Neutrophil (primary cell): ENCODE data around the gene ARHGAP30.
A peak's percentile ranks its signal among the peaks of the same experiment; 100 is the strongest.

ENCODE experiments used
- H3K27ac ChIP-seq: fragments of 200-600 bp; sonication (generic); 2 replicates; pipeline ENCODE4 v1.5.1; 2016; ENCODE audit warnings: mild to moderate bottlenecking, moderate library complexity
- H3K27me3 ChIP-seq: fragments of 200-600 bp; sonication (generic); 2 replicates; pipeline ENCODE4 v1.6.0; 2016; ENCODE audit warnings: mild to moderate bottlenecking
- H3K36me3 ChIP-seq: fragments of 200-600 bp; sonication (generic); 2 replicates; pipeline ENCODE4 v1.5.1; 2017
- H3K4me1 ChIP-seq, 2 experiments: fragments of 200-600 bp in 1 of 2; sonication (generic) in 1 of 2; 1 replicate in 1 of 2; 2 replicates in 1 of 2; pipeline versions ENCODE4 v1.5.1 to v1.6.1; 2013 to 2016; ENCODE audit warnings: low read depth in 1 of 2, low read length in 1 of 2, mild to moderate bottlenecking in 1 of 2, moderate library complexity in 1 of 2; ENCODE audit not compliant: control insufficient read depth in 1 of 2, insufficient read depth in 1 of 2
- H3K4me3 ChIP-seq, 2 experiments: fragments of 200-600 bp in 1 of 2; sonication (generic) in 1 of 2; 1 replicate in 1 of 2; 2 replicates in 1 of 2; pipeline ENCODE4 v1.5.1; 2013 to 2016; ENCODE audit warnings: low read depth in 1 of 2, low read length in 1 of 2, mild to moderate bottlenecking in 1 of 2, moderate library complexity in 1 of 2
- H3K9me3 ChIP-seq: fragments of 200-600 bp; sonication (generic); 2 replicates; pipeline ENCODE4 v1.5.1; 2016
- CTCF ChIP-seq: fragments of 200-600 bp; sonication (generic); IDR thresholded peaks from 2 replicates; pipeline ENCODE4 v1.5.1; 2016; ENCODE audit warnings: antibody characterized with exemption

Gene ARHGAP30

GRCh38 chr1:161000736-161001480 lies 68.8 kb downstream of the ARHGAP30 start:
- TF ChIP-seq CTCF, result no peak
- Histone ChIP-seq H3K36me3 (peaks cover 50% of the 10 kb centered on the region), H3K27me3 (no peaks in the 10 kb centered on the region), H3K9me3 (no peaks in the 10 kb centered on the region), H3K4me1 (peaks cover 0 to 6% of the 10 kb centered on the region in 2 experiments), H3K4me3 (no peak overlapping the region), H3K27ac (no peak overlapping the region)

GRCh38 chr1:160999376-160999775 lies 70.3 kb downstream of the ARHGAP30 start:
- Histone ChIP-seq H3K4me3 (no peak overlapping the region), H3K36me3 (peaks cover 58% of the 10 kb centered on the region), H3K27ac (peak overlapping the region; percentile 62), H3K4me1 (peaks cover 0 to 6% of the 10 kb centered on the region in 2 experiments), H3K9me3 (no peaks in the 10 kb centered on the region), H3K27me3 (no peaks in the 10 kb centered on the region)
- TF ChIP-seq CTCF, result no peak

GRCh38 chr1:160997323-160998038 lies 72.2 kb downstream of the ARHGAP30 start:
- peak; percentile 55 for TF ChIP-seq CTCF
- H3K4me3 ChIP-seq, result no peak overlapping the region

More at GRCh38 chr1:160997323-160998038, 72.2 kb downstream of the ARHGAP30 start:
- H3K27ac ChIP-seq, result peak overlapping the region; percentile 62
- H3K36me3 ChIP-seq, result peaks cover 58% of the 10 kb centered on the region
- H3K27me3 ChIP-seq, result no peaks in the 10 kb centered on the region
- peaks cover 0 to 6% of the 10 kb centered on the region in 2 experiments for H3K4me1 ChIP-seq
- H3K9me3 ChIP-seq, result no peaks in the 10 kb centered on the region
